GM12878 (cell line): ENCODE data around the gene SLC17A7.

ENCODE experiments used
- CTCF ChIP-seq, 3 experiments: IDR thresholded peaks in 2 of 3; conservative IDR thresholded peaks in 1 of 3; 2 replicates each; pipeline ENCODE4 v1.5.1; 2011; ENCODE audit warnings: low read depth in 3 of 3, low read length in 3 of 3, mild to moderate bottlenecking in 3 of 3, control low read depth in 2 of 3, moderate library complexity in 2 of 3, inconsistent platforms in 1 of 3, mixed read lengths in 1 of 3; ENCODE audit not compliant: control insufficient read depth in 2 of 3, insufficient read depth in 1 of 3; ENCODE audit errors: extremely low read depth in 1 of 3
- EP300 ChIP-seq, 2 experiments: fragments of 150-350 bp in 1 of 2; IDR thresholded peaks; 2 replicates each; pipeline ENCODE4 v1.6.1; 2011 to 2012; ENCODE audit warnings: low read depth in 2 of 2, low read length in 2 of 2, borderline replicate concordance in 1 of 2, improper control_type of control experiment in 1 of 2, inconsistent platforms in 1 of 2; ENCODE audit not compliant: control insufficient read depth in 1 of 2
- ESRRA ChIP-seq: IDR thresholded peaks from 2 replicates; pipeline ENCODE4 v1.6.1; 2012; ENCODE audit warnings: mild to moderate bottlenecking, low read length, improper control_type of control experiment
- FOS ChIP-seq: IDR thresholded peaks from 3 replicates; pipeline ENCODE4 v1.6.1; 2011; ENCODE audit warnings: borderline replicate concordance; ENCODE audit not compliant: insufficient read length; ENCODE audit errors: extremely low read depth
- JUND ChIP-seq: IDR thresholded peaks from 2 replicates; pipeline ENCODE4 v1.6.1; 2012; ENCODE audit warnings: low read depth, mild to moderate bottlenecking, low read length, improper control_type of control experiment, moderate library complexity
- MYC ChIP-seq: IDR thresholded peaks from 2 replicates; pipeline ENCODE4 v1.6.1; 2011; ENCODE audit warnings: mild to moderate bottlenecking, low read length, moderate library complexity, inconsistent platforms; ENCODE audit not compliant: insufficient read depth, insufficient replicate concordance, insufficient read length, severe bottlenecking
- NR2F1 ChIP-seq: fragments of 450-650 bp; conservative IDR thresholded peaks from 2 replicates; pipeline ENCODE4 v1.6.1; 2017; ENCODE audit warnings: mild to moderate bottlenecking
- NRF1 ChIP-seq: conservative IDR thresholded peaks from 2 replicates; pipeline ENCODE4 v1.6.1; 2011; ENCODE audit warnings: mild to moderate bottlenecking, low read depth, low read length, improper control_type of control experiment
- SP1 ChIP-seq: IDR thresholded peaks from one replicate; pipeline ENCODE4 v1.6.1; 2011; ENCODE audit warnings: low read depth, low read length
- TCF3 ChIP-seq: IDR thresholded peaks from 2 replicates; pipeline ENCODE4 v1.6.1; 2012; ENCODE audit warnings: low read depth, mild to moderate bottlenecking, low read length, borderline replicate concordance; ENCODE audit not compliant: insufficient read depth
- ZNF217 ChIP-seq: fragments of 450-650 bp; IDR thresholded peaks from 2 replicates; pipeline ENCODE4 v1.6.1; 2017; ENCODE audit warnings: antibody characterized with exemption, mild to moderate bottlenecking
- ZSCAN29 ChIP-seq: fragments of 450-650 bp; IDR thresholded peaks from 2 replicates; pipeline ENCODE4 v1.6.1; 2017; ENCODE audit warnings: mild to moderate bottlenecking, moderate library complexity
- TF ChIP-seq, protein P1 (sequence below): fragments of 450-650 bp; formaldehyde crosslinking; IDR thresholded peaks from 2 replicates; pipeline ENCODE4 v1.4.0; 2020; ENCODE audit warnings: mild to moderate bottlenecking, moderate library complexity
- TF ChIP-seq, protein P2 (sequence below): IDR thresholded peaks from 2 replicates; pipeline ENCODE4 v1.6.1; 2012; ENCODE audit warnings: mild to moderate bottlenecking, low read depth, low read length

- 0 out of 2 replicates have a peak, but pooled peaks have one; percentile 34 for TF ChIP-seq NR2F1
- TF ChIP-seq, protein P1, sequence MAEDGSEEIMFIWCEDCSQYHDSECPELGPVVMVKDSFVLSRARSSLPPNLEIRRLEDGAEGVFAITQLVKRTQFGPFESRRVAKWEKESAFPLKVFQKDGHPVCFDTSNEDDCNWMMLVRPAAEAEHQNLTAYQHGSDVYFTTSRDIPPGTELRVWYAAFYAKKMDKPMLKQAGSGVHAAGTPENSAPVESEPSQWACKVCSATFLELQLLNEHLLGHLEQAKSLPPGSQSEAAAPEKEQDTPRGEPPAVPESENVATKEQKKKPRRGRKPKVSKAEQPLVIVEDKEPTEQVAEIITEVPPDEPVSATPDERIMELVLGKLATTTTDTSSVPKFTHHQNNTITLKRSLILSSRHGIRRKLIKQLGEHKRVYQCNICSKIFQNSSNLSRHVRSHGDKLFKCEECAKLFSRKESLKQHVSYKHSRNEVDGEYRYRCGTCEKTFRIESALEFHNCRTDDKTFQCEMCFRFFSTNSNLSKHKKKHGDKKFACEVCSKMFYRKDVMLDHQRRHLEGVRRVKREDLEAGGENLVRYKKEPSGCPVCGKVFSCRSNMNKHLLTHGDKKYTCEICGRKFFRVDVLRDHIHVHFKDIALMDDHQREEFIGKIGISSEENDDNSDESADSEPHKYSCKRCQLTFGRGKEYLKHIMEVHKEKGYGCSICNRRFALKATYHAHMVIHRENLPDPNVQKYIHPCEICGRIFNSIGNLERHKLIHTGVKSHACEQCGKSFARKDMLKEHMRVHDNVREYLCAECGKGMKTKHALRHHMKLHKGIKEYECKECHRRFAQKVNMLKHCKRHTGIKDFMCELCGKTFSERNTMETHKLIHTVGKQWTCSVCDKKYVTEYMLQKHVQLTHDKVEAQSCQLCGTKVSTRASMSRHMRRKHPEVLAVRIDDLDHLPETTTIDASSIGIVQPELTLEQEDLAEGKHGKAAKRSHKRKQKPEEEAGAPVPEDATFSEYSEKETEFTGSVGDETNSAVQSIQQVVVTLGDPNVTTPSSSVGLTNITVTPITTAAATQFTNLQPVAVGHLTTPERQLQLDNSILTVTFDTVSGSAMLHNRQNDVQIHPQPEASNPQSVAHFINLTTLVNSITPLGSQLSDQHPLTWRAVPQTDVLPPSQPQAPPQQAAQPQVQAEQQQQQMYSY (CRISPR knock-in tag): no peak
- TF ChIP-seq FOS: no peak
- no peak for TF ChIP-seq CTCF (IDR thresholded peaks at IDR 0.05 in 2 of 3, conservative IDR thresholded peaks at IDR 0.05 in 1 of 3; ENCODE audit: control insufficient read depth in 2 of 3, extremely low read depth in 1 of 3, insufficient read depth in 1 of 3, low read depth in 3 of 3, low read length in 3 of 3)
- TF ChIP-seq SP1: peak; percentile 69
- TF ChIP-seq EP300 (IDR thresholded peaks at IDR 0.05; ENCODE audit: borderline replicate concordance in 1 of 2, control insufficient read depth in 1 of 2, low read depth in 2 of 2, low read length in 2 of 2): peak in 1 of 2 experiments; percentile 66; a peak in 1 of 4 replicates
- no peak for TF ChIP-seq ESRRA
- no peak for TF ChIP-seq MYC
- no peak for TF ChIP-seq NRF1
- TF ChIP-seq TCF3: no peak
- TF ChIP-seq ZNF217: peak; percentile 39; the same call in 1 of the 2 replicates
- TF ChIP-seq, protein P2, sequence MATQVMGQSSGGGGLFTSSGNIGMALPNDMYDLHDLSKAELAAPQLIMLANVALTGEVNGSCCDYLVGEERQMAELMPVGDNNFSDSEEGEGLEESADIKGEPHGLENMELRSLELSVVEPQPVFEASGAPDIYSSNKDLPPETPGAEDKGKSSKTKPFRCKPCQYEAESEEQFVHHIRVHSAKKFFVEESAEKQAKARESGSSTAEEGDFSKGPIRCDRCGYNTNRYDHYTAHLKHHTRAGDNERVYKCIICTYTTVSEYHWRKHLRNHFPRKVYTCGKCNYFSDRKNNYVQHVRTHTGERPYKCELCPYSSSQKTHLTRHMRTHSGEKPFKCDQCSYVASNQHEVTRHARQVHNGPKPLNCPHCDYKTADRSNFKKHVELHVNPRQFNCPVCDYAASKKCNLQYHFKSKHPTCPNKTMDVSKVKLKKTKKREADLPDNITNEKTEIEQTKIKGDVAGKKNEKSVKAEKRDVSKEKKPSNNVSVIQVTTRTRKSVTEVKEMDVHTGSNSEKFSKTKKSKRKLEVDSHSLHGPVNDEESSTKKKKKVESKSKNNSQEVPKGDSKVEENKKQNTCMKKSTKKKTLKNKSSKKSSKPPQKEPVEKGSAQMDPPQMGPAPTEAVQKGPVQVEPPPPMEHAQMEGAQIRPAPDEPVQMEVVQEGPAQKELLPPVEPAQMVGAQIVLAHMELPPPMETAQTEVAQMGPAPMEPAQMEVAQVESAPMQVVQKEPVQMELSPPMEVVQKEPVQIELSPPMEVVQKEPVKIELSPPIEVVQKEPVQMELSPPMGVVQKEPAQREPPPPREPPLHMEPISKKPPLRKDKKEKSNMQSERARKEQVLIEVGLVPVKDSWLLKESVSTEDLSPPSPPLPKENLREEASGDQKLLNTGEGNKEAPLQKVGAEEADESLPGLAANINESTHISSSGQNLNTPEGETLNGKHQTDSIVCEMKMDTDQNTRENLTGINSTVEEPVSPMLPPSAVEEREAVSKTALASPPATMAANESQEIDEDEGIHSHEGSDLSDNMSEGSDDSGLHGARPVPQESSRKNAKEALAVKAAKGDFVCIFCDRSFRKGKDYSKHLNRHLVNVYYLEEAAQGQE: no peak
- no peak for TF ChIP-seq ZSCAN29
- TF ChIP-seq JUND: no peak
Measured at GRCh38 chr19:49468746-49469447, 27.6 kb upstream of the SLC17A7 start.
